HG02973 (cell line): ENCODE results near the gene CTNNA3.
A peak's percentile ranks its signal among the peaks of the same experiment; 100 is the strongest.

Source experiments
- ATAC-seq: cut with Tn5 transposase; IDR thresholded peaks from one replicate; pipeline ENCODE4 v1.9.1; 2021; ENCODE audit warnings: moderate library complexity; ENCODE audit not compliant: unreplicated experiment

CTNNA3 gene

DNA sequence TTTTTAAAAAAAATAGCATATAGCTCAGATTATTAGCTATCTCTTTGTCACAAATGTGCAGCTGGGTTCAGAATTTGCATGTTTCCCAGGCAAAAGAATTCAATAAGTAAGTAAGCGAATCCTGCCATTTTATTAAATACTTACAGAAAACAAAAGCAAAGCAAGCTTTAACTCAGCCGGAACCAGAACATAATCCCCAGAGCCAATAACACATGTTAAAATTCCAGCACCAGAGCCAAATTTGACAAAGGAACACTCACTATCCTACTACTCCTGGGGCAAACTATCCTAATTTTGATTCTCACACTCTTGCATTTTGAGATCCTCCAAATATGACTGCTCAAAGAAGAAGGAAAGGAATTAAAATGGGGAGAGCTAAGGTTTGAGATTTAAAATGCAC is 737.5 kb downstream of the CTNNA3 start:
- no peak for ATAC-seq

DNA sequence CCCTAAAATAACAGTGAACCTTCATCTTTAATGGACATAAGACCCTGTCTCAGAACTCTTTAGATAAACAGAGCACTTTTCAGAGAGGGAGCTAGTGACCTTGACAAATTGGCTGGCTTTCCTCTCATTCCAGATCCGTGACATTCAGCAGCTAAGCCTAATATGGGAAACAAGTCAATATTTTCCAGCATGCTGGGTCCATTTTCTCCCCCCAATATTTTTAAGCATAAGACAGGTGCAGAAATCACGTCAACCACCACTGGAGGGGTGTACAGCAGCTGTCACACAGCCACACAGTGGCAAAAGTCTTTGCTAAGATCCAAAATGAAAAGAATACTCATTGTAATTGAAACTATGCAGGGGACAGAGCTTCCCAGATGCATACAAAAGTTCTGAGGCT is 744.1 kb downstream of the CTNNA3 start:
- ATAC-seq = no peak

DNA sequence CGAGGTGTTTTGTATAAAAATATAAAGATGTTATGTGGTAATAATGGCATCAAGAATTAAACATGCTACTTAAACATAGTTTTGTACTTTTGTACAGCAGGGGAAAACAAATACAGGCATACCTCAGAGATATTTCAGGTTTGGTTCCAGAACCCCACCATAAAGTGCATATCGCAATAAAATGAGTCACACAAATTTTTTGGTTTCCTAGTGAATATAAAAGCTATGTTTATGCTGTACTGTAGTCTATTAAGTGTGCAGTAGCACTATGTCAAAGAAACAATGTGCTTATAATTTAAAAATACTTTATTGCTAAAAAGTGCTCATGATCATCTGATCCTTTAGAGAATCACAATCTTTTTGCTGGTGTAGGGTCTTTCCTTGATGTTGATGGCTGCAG is 752.4 kb downstream of the CTNNA3 start:
- ATAC-seq = no peak

DNA sequence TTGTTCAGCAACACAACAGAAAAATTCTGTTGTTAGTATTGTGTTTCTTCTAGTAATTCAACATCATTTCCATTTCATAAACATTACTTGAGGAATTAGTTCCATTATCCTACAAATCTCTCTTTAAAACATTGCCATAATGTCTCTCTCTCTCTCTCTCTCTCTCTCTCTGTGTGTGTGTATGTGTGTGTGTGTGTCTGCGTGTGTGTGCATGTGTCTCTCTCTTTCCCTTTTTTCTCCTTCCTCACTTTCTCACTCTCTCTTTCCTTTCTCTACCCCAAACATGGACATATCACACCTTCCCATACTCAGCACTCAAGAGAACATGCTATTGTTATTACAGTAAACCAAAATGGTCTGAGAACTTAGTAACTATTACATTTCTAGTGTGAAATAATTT is 753.6 kb downstream of the CTNNA3 start:
- no peak for ATAC-seq

DNA sequence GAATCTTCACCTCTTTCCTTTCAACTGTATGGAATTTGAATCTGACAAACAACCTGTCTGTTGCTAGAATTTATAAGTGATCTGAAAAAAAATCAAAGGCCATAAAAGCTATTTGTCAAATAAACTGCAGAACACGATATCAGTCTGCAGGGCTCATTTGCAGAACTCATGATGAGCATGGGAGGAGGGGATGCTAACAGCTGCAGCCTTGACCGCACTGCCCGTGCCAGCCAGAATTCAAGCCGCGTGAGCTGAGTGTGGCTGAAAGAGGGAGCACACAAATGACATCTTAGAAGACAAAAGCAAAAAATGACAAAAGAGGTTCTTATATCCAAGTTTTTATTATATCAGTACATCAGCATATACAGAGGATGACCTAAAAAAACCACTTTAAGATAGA is 754.5 kb downstream of the CTNNA3 start:
- ATAC-seq = no peak

- no peak for ATAC-seq
Observed at GRCh38 chr10:66940965-66941364, 755.0 kb downstream of the CTNNA3 start.

DNA sequence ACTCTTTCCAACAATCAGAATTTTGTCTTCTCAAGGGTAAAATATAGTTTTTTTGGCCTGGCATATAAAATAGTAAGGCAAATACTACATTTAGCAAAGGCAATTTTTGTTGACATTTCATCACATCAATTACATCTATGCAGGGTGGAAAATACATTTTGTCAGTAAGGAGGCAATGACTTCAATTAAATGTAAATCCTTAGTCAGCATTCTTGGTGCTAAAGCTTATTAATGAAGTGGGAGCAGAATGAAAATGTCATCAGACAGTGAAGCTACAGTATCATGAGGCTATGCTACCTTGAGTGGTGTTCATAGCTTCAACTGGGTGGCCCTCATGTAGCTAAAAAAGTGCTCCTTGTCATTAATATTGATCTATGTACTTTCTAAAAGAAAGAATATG is 761.3 kb downstream of the CTNNA3 start:
- no peak for ATAC-seq

DNA sequence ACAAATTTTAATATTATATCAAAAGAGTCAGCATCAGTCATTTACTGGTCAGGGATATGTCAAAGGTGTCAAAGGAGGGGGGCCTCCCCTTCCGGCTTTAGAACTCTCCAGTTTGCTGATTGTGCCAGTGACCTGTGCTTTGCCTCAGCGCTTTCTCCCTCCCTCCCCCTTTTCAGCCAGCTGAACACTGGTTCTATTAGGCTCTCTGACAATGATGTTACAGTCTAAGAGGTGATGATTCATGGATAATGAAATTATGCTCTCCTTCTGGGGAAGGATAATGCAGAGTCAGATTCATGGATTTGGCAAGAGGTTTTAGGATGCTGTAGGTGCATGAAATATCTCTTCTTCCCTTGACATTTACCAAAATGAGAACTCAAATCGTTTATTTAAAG is 764.0 kb downstream of the CTNNA3 start:
- no peak for ATAC-seq

- ATAC-seq = peak; percentile 74
Observed at GRCh38 chr10:66931340-66931948, 764.6 kb downstream of the CTNNA3 start.

DNA sequence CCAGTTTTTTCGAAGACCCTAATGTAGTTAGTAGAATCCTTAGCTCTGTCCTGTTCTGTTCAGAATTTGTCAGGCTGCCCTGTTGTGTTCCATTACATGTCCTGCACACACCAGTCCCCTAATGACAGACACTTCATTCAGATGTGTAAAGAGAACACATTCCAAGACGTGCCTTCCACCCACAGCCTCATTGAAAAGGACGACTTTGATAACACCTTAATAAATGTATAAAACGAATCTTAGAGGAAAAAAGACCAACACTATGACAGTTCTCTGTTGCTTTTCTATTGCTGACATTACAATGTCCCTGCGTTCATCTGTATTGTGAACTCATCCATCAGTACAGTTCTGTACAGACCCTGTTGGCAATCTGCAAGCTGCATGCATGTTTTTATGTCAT is 766.6 kb downstream of the CTNNA3 start:
- ATAC-seq = no peak

DNA sequence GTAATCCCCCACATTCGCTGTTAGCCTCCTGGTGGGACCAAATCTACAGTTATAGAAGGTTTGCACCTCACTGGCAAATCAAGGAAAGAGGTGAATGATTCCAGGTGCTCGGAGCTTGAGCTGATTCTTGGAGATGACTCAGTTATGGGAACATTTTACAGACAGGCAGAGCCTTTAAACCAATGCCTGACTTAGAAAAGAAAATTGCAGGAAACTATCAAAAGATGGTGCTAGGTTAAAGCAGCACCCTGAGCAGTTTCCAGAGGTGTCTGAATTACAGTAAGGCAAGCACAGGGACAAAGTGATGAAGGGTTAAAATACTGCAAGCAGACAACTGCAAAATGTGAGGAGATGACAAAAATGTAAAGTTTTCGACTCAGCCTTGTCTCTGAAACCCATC is 767.2 kb downstream of the CTNNA3 start:
- no peak for ATAC-seq

DNA sequence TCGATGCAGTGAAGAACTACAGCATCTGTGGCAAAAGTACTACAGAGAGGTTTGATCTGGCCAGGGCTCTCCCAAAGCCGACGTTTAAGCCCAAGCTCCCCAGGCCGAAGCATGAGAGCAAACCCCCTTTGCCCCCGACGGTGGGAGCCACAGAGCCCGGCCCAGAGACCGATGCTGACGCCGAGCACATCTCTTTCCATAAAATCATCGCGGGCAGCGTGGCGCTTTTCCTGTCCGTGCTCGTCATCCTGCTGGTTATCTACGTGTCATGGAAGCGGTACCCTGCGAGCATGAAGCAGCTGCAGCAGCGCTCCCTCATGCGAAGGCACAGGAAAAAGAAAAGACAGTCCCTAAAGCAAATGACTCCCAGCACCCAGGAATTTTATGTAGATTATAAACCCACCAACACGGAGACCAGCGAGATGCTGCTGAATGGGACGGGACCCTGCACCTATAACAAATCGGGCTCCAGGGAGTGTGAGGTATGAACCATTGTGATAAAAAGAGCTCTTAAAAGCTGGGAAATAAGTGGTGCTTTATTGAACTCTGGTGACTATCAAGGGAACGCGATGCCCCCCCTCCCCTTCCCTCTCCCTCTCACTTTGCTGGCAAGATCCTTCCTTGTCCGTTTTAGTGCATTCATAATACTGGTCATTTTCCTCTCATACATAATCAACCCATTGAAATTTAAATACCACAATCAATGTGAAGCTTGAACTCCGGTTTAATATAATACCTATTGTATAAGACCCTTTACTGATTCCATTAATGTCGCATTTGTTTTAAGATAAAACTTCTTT is 767.8 kb downstream of the CTNNA3 start:
- no peak for ATAC-seq

DNA sequence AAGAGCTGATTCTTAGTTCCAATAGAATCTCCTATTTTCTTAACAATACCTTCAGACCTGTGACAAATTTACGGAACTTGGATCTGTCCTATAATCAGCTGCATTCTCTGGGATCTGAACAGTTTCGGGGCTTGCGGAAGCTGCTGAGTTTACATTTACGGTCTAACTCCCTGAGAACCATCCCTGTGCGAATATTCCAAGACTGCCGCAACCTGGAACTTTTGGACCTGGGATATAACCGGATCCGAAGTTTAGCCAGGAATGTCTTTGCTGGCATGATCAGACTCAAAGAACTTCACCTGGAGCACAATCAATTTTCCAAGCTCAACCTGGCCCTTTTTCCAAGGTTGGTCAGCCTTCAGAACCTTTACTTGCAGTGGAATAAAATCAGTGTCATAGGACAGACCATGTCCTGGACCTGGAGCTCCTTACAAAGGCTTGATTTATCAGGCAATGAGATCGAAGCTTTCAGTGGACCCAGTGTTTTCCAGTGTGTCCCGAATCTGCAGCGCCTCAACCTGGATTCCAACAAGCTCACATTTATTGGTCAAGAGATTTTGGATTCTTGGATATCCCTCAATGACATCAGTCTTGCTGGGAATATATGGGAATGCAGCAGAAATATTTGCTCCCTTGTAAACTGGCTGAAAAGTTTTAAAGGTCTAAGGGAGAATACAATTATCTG is 768.6 kb downstream of the CTNNA3 start:
- ATAC-seq = no peak

DNA sequence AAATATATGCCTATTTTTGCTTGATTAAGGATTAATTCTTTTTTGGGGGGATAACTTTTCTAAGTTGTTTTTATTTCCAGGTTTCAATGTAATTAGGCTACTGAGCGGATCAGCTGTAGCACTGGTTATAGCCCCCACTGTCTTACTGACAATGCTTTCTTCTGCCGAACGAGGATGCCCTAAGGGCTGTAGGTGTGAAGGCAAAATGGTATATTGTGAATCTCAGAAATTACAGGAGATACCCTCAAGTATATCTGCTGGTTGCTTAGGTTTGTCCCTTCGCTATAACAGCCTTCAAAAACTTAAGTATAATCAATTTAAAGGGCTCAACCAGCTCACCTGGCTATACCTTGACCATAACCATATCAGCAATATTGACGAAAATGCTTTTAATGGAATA is 769.2 kb downstream of the CTNNA3 start:
- ATAC-seq = no peak

DNA sequence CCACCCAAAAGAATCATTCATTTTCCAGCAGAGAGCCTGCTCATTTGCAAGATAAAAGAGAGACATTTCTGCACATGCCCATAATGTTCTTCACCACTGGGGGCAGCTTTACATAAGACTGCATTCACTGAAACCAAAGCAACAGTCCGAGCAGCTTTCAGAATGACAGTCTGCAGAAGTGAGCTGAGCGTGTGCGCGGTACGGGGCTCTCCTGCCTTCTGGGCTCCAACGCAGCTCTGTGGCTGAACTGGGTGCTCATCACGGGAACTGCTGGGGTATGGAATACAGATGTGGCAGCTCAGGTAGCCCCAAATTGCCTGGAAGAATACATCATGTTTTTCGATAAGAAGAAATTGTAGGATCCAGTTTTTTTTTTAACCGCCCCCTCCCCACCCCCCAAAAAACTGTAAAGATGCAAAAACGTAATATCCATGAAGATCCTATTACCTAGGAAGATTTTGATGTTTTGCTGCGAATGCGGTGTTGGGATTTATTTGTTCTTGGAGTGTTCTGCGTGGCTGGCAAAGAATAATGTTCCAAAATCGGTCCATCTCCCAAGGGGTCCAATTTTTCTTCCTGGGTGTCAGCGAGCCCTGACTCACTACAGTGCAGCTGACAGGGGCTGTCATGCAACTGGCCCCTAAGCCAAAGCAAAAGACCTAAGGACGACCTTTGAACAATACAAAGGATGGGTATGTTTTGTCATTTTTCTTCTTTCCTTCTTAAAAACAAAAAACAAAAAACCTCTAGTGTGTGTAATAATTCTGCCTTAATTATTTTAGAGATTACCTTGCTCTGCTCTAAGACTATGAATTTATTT is 769.9 kb downstream of the CTNNA3 start, which contains the start of gene LRRTM3:
Gene LRRTM3, plus strand, starts transcription at position 141 of the 820 bp plus-strand sequence.
- ATAC-seq = peak; percentile 100

GRCh38 chr10:66925373-66925772 is 770.6 kb downstream of the CTNNA3 start:
- ATAC-seq = no peak

- no peak for ATAC-seq
Observed at GRCh38 chr10:66924674-66925345, 771.2 kb downstream of the CTNNA3 start.

DNA sequence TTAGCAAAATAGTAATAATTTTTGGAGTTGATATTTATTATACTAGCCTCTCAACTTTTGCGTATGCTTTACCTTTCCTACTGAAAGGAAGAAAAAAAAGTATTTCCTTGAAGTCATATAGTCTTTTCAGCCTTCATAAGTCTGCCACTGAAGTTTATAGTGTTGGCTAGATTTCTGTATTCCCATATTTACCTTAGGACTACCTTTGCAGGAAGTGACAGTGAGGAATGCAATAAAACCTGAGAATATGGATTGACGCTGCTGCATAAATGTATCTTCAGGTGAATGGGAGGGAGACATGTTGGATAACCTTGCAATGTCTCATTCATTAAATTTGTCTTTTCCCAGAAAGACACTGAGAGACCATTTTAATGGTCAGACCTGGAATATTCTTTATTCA is 776.7 kb downstream of the CTNNA3 start:
- ATAC-seq = no peak

DNA sequence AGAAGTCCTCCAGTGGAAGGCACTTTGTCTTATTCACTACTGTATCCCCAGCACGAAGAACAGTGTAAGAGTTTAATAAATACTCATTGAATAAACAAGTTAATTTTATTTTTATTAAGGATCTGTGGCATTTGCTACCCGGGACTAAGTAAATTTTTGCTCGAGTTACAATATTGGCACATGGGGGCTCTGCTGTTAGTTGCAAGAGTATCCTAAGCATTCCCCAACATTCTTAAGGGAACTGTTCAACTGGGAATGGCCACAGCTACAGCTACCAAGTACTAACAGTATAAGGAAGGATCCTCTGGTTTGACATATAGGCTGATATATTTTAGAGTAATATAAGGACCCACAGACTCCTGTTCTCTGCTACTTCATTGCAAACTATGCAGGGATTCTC is 778.9 kb downstream of the CTNNA3 start:
- ATAC-seq = no peak

- no peak for ATAC-seq
Observed at GRCh38 chr10:66916030-66916429, 780.0 kb downstream of the CTNNA3 start.

DNA sequence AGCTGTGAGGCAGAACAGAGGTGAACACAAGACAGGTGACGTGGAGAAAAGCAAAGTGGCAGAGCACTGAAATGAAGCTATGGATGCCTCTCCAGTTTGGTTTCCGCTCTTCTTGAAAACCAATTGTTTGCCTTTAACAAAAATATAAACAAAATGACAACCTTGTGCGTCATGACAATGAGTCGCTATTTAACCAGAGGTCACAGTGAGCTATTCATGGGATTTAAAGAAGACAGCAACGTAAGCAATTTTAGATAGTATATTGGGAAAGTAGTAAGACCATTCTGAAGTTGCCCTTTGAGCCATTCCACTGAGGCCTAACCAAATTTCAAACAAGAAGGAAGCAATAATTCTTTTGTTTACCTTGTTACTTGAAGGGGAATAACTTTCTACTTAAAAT is 785.3 kb downstream of the CTNNA3 start:
- ATAC-seq = no peak
